Measurements from ENCODE around the gene IL12A.

GRCh38 chr3:159941038-159942000 is 47.3 kb upstream of the IL12A start:
- TF ChIP-seq CTCF (optimal IDR thresholded peaks at IDR 0.05 in 1 of 3, IDR thresholded peaks at IDR 0.05 in 1 of 3, conservative IDR thresholded peaks at IDR 0.05 in 1 of 3; ENCODE audit: extremely low read depth in 1 of 3, insufficient read depth in 2 of 3, low read length in 3 of 3) (no peak), EZH2 (IDR thresholded peaks at IDR 0.05; ENCODE audit: low read length) (no peak)
